ENCODE data around the gene BABAM2. TPM values are rescaled to one million over a fixed set of nuclear protein-coding genes. Genes with fewer than 3 reads are reported as not detected.

BABAM2 gene
- total RNA-seq, 1 donor from 2014 or later: 28.5 TPM

- no peaks in the 10 kb centered on the region for H4K20me1 ChIP-seq (ENCODE audit: insufficient read depth, low read length)
- H3K79me2 ChIP-seq (ENCODE audit: insufficient read depth, low read length): no peaks in the 10 kb centered on the region
- H3K9me3 ChIP-seq (ENCODE audit: insufficient read depth, low read depth, low read length): no peaks in the 10 kb centered on the region
- H3K27ac ChIP-seq (ENCODE audit: low read depth, low read length): no peak overlapping the region
- no peak overlapping the region for H3K4me3 Mint-ChIP-seq (ENCODE audit: unreplicated experiment)
- FAIRE-seq (no peak), DNase-seq (ENCODE audit: low read depth) (peak; percentile 68)
- peaks cover 29% of the 10 kb centered on the region for H3K4me1 ChIP-seq (ENCODE audit: insufficient read depth, low read length)
- no peaks in the 10 kb centered on the region for H3K27me3 Mint-ChIP-seq (ENCODE audit: low read depth, unreplicated experiment)
- no peaks in the 10 kb centered on the region for H3K36me3 ChIP-seq (ENCODE audit: insufficient read depth, low read length)
- H3K9me3 Mint-ChIP-seq (ENCODE audit: unreplicated experiment): peaks cover 1% of the 10 kb centered on the region
- H3K36me3 Mint-ChIP-seq (ENCODE audit: low read depth, unreplicated experiment): no peaks in the 10 kb centered on the region
- H3K4me1 Mint-ChIP-seq (ENCODE audit: low read depth, unreplicated experiment): peaks cover 40% of the 10 kb centered on the region
- peak; percentile 6 for TF ChIP-seq CTCF (IDR thresholded peaks at IDR 0.05; ENCODE audit: insufficient read depth, low read depth, low read length)
- no peak for TF ChIP-seq EZH2 (IDR thresholded peaks at IDR 0.05; ENCODE audit: insufficient read depth, low read length)
- H3K9ac ChIP-seq (ENCODE audit: low read length): no peak overlapping the region
- no peaks in the 10 kb centered on the region for H3K27me3 ChIP-seq (ENCODE audit: insufficient read depth, low read length)
- H3K27ac Mint-ChIP-seq (ENCODE audit: unreplicated experiment): no peak overlapping the region
- H2AFZ ChIP-seq (ENCODE audit: low read depth, low read length): no peak overlapping the region
- H3K4me2 ChIP-seq (ENCODE audit: low read length): peak overlapping the region; percentile 7
- H3K4me3 ChIP-seq (ENCODE audit: insufficient read depth, low read depth, low read length): no peak overlapping the region
Measured at GRCh38 chr2:28168376-28168775, 277.8 kb downstream of the BABAM2 start.

- Mint-ChIP-seq H3K9me3 (ENCODE audit: unreplicated experiment) (peaks cover 1% of the 10 kb centered on the region), H3K27ac (ENCODE audit: unreplicated experiment) (no peak overlapping the region), H3K4me1 (ENCODE audit: low read depth, unreplicated experiment) (peaks cover 39% of the 10 kb centered on the region), H3K27me3 (ENCODE audit: low read depth, unreplicated experiment) (no peaks in the 10 kb centered on the region), H3K36me3 (ENCODE audit: low read depth, unreplicated experiment) (no peaks in the 10 kb centered on the region), H3K4me3 (ENCODE audit: unreplicated experiment) (no peak overlapping the region)
- H3K9me3 ChIP-seq (ENCODE audit: insufficient read depth, low read depth, low read length): no peaks in the 10 kb centered on the region
- FAIRE-seq (no peak), DNase-seq (ENCODE audit: low read depth) (no peak)
- H3K27ac ChIP-seq (ENCODE audit: low read depth, low read length): no peak overlapping the region
- no peaks in the 10 kb centered on the region for H3K79me2 ChIP-seq (ENCODE audit: insufficient read depth, low read length)
- peaks cover 29% of the 10 kb centered on the region for H3K4me1 ChIP-seq (ENCODE audit: insufficient read depth, low read length)
- no peak overlapping the region for H3K4me3 ChIP-seq (ENCODE audit: insufficient read depth, low read depth, low read length)
- no peak overlapping the region for H3K9ac ChIP-seq (ENCODE audit: low read length)
- H4K20me1 ChIP-seq (ENCODE audit: insufficient read depth, low read length): no peaks in the 10 kb centered on the region
- no peaks in the 10 kb centered on the region for H3K36me3 ChIP-seq (ENCODE audit: insufficient read depth, low read length)
- TF ChIP-seq CTCF (IDR thresholded peaks at IDR 0.05; ENCODE audit: insufficient read depth, low read depth, low read length) (no peak), EZH2 (IDR thresholded peaks at IDR 0.05; ENCODE audit: insufficient read depth, low read length) (no peak)
- H3K27me3 ChIP-seq (ENCODE audit: insufficient read depth, low read length): no peaks in the 10 kb centered on the region
- no peak overlapping the region for H3K4me2 ChIP-seq (ENCODE audit: low read length)
- H2AFZ ChIP-seq (ENCODE audit: low read depth, low read length): no peak overlapping the region
Measured at GRCh38 chr2:28169492-28169891, 279.0 kb downstream of the BABAM2 start.

GRCh38 chr2:28172114-28172898 lies 281.8 kb downstream of the BABAM2 start:
- TF ChIP-seq CTCF (IDR thresholded peaks at IDR 0.05; ENCODE audit: insufficient read depth, low read depth, low read length): no peak
- no peak for TF ChIP-seq EZH2 (IDR thresholded peaks at IDR 0.05; ENCODE audit: insufficient read depth, low read length)
- DNase-seq (ENCODE audit: low read depth): peak; percentile 45
- Histone ChIP-seq H2AFZ (ENCODE audit: low read depth, low read length) (peak overlapping the region; percentile 43), H4K20me1 (ENCODE audit: insufficient read depth, low read length) (no peaks in the 10 kb centered on the region), H3K9me3 (ENCODE audit: insufficient read depth, low read depth, low read length) (no peaks in the 10 kb centered on the region), H3K27ac (ENCODE audit: low read depth, low read length) (peak overlapping the region; percentile 46), H3K4me1 (ENCODE audit: insufficient read depth, low read length) (peaks cover 20% of the 10 kb centered on the region), H3K27me3 (ENCODE audit: insufficient read depth, low read length) (no peaks in the 10 kb centered on the region), H3K36me3 (ENCODE audit: insufficient read depth, low read length) (no peaks in the 10 kb centered on the region), H3K79me2 (ENCODE audit: insufficient read depth, low read length) (no peaks in the 10 kb centered on the region), H3K9ac (ENCODE audit: low read length) (peak overlapping the region; percentile 24), H3K4me2 (ENCODE audit: low read length) (peak overlapping the region; percentile 47), H3K4me3 (ENCODE audit: insufficient read depth, low read depth, low read length) (no peak overlapping the region)
- peaks cover 4% of the 10 kb centered on the region for H3K36me3 Mint-ChIP-seq (ENCODE audit: low read depth, unreplicated experiment)
- FAIRE-seq: peak; percentile 13
- H3K4me3 Mint-ChIP-seq (ENCODE audit: unreplicated experiment): no peak overlapping the region
- H3K4me1 Mint-ChIP-seq (ENCODE audit: low read depth, unreplicated experiment): peaks cover 22% of the 10 kb centered on the region
- no peaks in the 10 kb centered on the region for H3K27me3 Mint-ChIP-seq (ENCODE audit: low read depth, unreplicated experiment)
- peak overlapping the region; percentile 89 for H3K27ac Mint-ChIP-seq (ENCODE audit: unreplicated experiment)
- peaks cover 2% of the 10 kb centered on the region for H3K9me3 Mint-ChIP-seq (ENCODE audit: unreplicated experiment)
